Measurements from ENCODE around the gene FBN2.

- TF ChIP-seq, protein P1, sequence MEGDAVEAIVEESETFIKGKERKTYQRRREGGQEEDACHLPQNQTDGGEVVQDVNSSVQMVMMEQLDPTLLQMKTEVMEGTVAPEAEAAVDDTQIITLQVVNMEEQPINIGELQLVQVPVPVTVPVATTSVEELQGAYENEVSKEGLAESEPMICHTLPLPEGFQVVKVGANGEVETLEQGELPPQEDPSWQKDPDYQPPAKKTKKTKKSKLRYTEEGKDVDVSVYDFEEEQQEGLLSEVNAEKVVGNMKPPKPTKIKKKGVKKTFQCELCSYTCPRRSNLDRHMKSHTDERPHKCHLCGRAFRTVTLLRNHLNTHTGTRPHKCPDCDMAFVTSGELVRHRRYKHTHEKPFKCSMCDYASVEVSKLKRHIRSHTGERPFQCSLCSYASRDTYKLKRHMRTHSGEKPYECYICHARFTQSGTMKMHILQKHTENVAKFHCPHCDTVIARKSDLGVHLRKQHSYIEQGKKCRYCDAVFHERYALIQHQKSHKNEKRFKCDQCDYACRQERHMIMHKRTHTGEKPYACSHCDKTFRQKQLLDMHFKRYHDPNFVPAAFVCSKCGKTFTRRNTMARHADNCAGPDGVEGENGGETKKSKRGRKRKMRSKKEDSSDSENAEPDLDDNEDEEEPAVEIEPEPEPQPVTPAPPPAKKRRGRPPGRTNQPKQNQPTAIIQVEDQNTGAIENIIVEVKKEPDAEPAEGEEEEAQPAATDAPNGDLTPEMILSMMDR (IDR thresholded peaks at IDR 0.05) = no peak
- no peak for TF ChIP-seq POLR2A (IDR thresholded peaks at IDR 0.05)
Measured at GRCh38 chr5:128305341-128305740, 232.7 kb downstream of the FBN2 start.
